NCI-H69 (cell line): ENCODE results near the gene MGST2.
A peak's percentile ranks its signal among the peaks of the same experiment; 100 is the strongest.

ENCODE experiments used
- DNase-seq: peaks from one replicate; lab custom pipeline; 2025; lab: John Stamatoyannopoulos, UW

MGST2 gene

GRCh38 chr4:139643042-139643895 lies 22.4 kb upstream of the MGST2 start:
- no peak for DNase-seq

GRCh38 chr4:139645458-139645857 lies 20.2 kb upstream of the MGST2 start:
- DNase-seq, result no peak

GRCh38 chr4:139647184-139647583 lies 18.4 kb upstream of the MGST2 start:
- no peak for DNase-seq

GRCh38 chr4:139647952-139648351 lies 17.7 kb upstream of the MGST2 start:
- DNase-seq, result no peak

GRCh38 chr4:139651282-139652194 lies 14.1 kb upstream of the MGST2 start:
- DNase-seq, result peak; percentile 69

GRCh38 chr4:139654516-139654915 lies 11.1 kb upstream of the MGST2 start:
- no peak for DNase-seq

GRCh38 chr4:139655116-139655515 lies 10.5 kb upstream of the MGST2 start:
- DNase-seq, result peak; percentile 76

GRCh38 chr4:139656614-139657486 lies 8.8 kb upstream of the MGST2 start:
- DNase-seq, result peak; percentile 83

GRCh38 chr4:139658185-139658584 lies 7.4 kb upstream of the MGST2 start:
- DNase-seq, result no peak

- no peak for DNase-seq
These were observed 6.8 kb upstream of the MGST2 start for GRCh38 chr4:139658586-139659382.

- no peak for DNase-seq
These were observed 5.7 kb upstream of the MGST2 start for GRCh38 chr4:139659735-139660424.

GRCh38 chr4:139660568-139661043 lies 5.0 kb upstream of the MGST2 start:
- DNase-seq, result no peak

- DNase-seq, result no peak
These were observed 2.0 kb upstream of the MGST2 start for GRCh38 chr4:139663561-139664138.

GRCh38 chr4:139664442-139664841 lies 1.2 kb upstream of the MGST2 start:
- no peak for DNase-seq

- DNase-seq, result no peak
These were observed 435 bp upstream of the MGST2 start for GRCh38 chr4:139665079-139665689.

GRCh38 chr4:139666735-139667281 lies 1.2 kb downstream of the MGST2 start:
- DNase-seq, result peak; percentile 83

- peak; percentile 6 for DNase-seq
These were observed 2.4 kb downstream of the MGST2 start for GRCh38 chr4:139668036-139668435.

GRCh38 chr4:139668658-139669201 lies 3.1 kb downstream of the MGST2 start:
- no peak for DNase-seq

- DNase-seq, result no peak
These were observed 3.7 kb downstream of the MGST2 start for GRCh38 chr4:139669335-139669734.
